ENCODE results near the gene STOM.

Gene STOM

GRCh38 chr9:121321016-121321503 is 49.0 kb downstream of the STOM start:
- DNase-seq (ENCODE audit: low read depth): no peak

DNA sequence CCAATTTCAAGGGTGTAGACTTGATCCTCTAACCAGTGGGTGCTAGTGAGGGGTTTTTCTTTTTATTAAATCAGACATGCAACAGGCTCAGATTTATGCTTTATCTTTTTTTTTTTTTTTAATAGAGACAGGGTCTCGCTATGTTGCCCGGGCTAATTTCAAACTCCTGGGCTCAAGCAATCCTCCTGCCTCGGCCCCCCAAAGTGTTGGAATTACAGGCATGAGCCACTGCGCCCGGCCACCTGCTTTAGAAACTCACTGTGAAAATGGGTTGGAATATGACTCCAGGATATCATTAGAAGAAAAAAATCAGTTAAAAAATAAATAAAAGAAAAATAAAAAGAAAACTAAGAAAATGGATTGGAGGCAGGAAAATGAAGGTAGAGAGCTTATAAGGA is 50.7 kb downstream of the STOM start:
- no peak for DNase-seq (ENCODE audit: low read depth)

DNA sequence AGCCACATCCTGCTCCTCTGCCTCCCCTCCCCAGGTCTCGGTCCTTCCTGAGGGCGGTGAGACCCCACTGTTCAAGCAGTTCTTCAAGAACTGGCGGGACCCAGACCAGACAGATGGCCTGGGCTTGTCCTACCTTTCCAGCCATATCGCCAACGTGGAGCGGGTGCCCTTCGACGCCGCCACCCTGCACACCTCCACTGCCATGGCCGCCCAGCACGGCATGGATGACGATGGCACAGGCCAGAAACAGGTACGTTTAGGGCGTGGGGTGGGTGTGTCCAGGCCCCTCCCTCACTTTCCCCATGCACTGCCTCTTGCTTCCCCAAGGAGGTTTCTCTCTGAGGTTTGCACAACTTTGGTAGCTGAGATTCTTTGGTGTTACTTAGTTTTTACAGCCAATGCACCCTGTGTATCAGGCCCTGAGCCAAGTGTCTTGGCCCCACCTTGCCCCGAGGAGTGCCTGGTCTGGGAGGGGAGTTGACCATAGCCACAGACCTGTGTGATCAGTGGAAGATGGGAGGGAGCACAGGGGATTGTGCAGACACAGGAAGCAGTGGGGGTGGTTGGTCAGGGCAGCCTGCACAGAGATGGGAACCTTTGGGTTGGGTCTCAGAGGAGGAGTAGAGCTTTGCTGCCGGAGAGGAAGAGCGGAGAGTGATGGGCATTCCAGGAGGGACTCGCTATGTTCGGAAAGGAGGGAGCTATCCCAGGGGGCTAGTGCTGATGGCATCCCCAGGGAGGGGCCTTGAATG is 51.2 kb downstream of the STOM start:
- no peak for DNase-seq (ENCODE audit: low read depth)

DNA sequence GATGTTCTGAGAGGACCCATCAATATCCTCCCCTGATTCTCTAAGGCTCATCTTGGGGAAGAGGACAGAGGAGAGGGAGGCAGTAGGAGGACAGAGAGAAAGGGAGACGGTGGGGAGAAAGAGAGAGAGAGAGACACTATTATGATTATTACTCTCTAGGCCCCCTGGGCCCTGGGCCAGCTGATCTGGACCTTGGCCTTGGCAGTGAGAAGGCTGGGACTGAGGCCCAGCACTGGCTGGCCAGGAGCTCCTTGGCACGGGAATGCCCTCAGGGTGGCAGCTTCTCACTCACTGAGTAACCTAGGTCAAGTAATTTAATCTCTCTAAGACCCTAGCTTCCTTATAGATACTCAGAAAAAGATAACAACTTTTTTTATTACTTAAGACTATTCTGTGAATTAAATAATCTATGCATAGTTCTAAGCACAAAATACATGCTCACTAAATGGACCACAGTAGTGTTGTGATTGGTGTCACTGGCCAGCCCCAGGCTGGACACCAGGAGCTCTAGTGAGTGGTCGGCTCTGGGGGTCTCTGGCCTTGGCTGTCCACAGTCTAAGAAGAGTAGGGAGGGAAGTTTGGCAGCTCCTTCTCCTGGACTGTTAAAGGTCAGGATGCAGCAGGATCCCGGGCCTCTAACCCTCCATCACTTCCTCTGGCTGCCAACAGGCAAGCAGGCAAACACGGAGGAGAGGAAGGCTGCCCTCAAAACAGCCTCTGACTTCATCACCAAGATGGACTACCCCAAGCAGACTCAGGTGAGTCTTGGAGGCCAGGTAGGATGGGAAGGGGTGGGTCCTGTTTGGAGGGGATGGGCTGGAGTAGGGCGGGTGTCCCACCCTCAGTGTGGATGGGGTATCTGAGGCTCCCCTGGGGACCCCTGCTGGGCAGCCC is 52.1 kb downstream of the STOM start:
- DNase-seq (ENCODE audit: low read depth): no peak

- DNase-seq (ENCODE audit: low read depth): no peak
Observed at GRCh38 chr9:121316852-121317373, 53.1 kb downstream of the STOM start.

- DNase-seq (ENCODE audit: low read depth): no peak
Observed at GRCh38 chr9:121316378-121316777, 53.7 kb downstream of the STOM start.

DNA sequence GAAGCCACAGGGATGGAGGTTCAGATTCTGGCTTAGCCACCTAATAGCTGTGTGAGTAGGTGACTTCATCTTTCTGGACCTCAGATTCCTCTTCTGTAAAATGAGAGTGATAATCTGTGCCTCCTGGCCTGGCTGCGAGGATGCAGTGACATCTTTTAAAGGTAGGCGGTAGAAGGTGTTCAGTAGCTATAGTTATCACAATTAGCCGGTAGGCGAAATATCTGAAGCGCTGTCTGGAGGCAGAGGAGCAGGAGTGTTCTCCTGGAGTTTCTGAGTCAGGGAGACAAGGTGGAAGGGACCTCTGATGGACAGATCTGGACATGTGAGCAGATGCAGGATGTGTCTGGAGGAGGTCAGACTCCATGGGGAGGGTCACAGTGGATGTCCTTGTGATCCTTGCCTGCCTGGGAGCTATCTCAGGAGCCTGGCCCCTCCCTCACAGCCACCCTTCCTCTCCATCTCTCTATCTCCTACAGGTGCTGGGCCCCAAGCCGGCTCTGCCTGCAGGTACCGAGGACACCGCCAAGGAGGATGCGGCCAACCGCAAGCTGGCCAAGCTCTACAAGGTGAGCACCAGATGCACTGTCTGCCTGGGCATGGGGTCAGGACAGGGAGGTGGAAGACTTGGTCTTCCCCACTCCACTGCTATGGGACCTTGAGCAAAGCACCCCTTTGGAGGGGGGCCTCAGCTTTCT is 56.4 kb downstream of the STOM start:
- DNase-seq (ENCODE audit: low read depth): no peak

DNA sequence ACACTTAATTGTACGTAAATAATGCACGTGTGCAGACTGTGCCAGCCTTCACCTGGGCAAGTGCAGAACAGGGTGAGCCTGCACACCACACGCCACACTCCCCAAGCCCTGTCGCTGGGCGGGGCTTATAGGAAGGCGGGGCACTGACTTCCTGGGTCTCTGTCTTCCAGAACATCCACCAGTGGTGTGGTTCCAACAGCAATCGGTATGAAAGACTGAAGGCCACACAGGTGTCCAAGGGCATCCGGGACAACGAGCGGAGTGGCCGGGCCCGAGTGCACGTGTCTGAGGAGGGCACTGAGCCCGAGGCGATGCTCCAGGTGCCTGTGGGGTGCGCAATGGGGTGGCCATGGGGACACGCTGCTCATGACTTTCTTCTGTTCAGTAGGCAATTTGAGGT is 57.9 kb downstream of the STOM start:
- DNase-seq (ENCODE audit: low read depth): no peak

- no peak for DNase-seq (ENCODE audit: low read depth)
Observed at GRCh38 chr9:121310571-121310970, 59.5 kb downstream of the STOM start.

DNA sequence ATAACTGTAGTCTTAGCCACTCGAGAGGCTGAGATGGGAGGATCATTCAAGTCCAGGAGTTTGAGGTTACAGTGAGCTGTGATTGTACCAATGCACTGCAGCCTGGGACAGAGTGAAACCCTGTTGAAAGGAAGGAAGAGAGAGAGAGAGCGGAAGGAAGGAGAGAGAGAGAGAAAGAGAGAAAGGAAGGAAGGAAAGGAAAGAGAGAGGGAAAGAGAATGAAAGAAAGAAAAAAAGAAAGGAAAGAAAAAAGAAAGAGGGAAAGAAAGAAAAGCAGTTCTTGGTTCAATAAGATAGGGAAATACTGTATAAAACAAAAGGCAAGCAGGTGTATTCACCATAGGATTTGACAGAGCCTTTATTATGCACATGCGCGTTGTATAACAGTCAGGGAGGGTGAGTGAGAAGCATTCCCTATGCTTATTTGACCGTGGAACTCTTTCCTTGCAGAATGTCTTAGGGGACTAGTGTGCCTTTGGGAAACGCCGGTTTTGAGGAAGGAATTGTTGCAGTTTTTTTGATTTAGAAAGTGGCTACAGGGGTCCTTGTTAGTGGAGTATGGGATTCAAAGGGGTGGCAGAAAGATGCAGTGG is 60.1 kb downstream of the STOM start:
- DNase-seq (ENCODE audit: low read depth): no peak

DNA sequence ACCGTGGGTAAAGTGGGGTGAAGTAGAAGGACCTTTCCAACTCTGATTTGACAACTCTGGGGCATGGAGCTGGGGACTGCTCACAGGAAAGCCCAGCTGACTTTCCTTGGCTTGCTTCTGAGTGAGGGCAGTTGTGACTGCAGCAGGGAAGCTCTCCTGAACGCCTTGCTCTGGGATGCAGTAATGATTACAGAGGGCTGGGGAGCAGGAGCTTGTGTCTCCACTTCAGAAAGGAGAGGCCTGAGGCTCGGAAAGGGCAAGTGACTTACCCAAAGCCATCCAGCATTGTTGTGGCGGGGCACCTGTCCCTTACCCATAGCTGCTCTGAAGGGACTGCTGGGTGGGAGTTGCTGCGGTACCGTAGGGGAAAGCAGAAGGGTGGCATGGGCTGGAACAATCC is 60.9 kb downstream of the STOM start:
- no peak for DNase-seq (ENCODE audit: low read depth)

GRCh38 chr9:121308765-121309164 is 61.3 kb downstream of the STOM start:
- no peak for DNase-seq (ENCODE audit: low read depth)

GRCh38 chr9:121307976-121308375 is 62.1 kb downstream of the STOM start:
- no peak for DNase-seq (ENCODE audit: low read depth)

DNA sequence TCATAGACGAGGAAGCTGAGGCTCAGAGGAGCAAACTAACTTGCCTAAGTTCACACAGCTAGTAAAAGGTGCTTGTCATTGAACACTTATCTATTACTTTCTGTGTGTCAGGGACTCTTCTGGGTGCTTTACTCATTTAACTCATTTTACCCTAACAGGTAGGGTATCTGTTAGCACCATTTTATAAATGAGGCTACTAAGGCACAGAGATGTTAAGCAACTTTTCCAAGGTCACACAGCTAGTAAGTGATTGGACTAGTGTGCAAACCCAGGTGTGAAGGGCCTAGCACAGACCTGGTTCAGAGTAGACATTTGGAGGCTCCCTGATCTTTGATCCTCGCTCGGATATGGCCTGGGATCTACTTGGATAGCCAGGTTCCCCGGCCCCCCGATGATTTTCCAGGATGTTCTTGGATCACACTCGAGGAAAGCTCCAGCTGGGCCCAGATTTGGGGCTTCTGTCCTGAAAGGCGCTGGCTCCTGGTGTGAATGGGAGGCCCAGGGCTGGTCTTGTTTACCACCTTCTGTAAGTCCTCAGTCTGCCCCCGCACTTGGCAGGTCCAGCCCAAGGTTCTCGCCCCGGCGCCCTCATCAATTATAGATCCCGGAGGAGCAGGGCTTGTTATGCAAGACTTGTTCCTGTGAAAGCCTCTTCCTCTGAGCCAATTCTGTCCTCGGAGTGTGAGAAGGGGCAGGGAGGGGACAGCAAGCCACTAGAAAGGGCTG is 64.6 kb downstream of the STOM start:
- no peak for DNase-seq (ENCODE audit: low read depth)

GRCh38 chr9:121304707-121305106 is 65.3 kb downstream of the STOM start:
- DNase-seq (ENCODE audit: low read depth): no peak

DNA sequence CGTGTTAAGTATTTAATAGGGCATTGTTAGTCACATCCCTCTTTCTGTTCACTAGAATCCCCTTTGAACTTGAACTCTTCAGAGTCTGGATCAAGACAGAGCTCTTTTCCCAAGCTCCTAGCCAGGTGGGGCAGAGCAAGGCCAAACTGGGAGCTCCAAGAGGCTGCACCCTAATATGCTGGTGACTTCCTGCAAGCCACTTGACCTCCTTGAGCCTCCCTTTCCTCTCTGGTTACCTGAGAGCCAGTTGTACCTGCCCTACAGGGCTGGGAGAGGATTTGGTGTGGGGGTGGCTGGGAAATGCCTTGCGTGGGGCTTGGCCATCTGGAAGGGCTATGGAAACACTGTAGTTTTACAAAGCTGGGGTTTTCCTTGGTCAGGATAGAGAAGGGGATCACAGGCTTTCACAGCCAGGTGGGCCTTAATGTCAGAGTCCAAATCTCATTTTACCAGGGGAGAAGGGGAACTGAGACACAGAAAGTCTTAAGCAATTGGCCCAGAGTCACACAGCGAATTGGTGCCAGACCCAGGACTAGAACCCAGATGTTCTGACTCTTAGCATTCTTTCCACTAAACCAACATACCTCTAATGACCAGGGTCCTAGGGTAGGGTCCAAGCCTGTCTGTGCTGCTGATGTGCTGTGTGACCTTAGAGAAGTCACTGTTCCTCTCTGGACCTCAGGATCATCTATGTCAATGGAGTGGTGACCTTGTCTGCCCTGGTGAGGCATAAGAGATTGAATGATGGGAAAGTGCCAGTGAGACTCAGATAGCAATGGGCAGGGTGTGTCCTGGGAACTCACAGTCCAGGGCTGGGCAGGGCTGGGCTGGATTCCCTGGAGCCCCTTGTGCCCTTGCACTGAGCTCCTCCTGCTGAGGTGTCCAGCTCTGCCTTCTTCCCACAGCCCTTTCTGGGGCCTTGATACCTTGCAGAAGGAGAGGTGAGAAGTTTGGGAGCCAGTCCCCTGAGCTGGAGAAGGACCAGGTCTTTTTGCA is 66.3 kb downstream of the STOM start:
- DNase-seq (ENCODE audit: low read depth): no peak

GRCh38 chr9:121302786-121303185 is 67.3 kb downstream of the STOM start:
- DNase-seq (ENCODE audit: low read depth): no peak

DNA sequence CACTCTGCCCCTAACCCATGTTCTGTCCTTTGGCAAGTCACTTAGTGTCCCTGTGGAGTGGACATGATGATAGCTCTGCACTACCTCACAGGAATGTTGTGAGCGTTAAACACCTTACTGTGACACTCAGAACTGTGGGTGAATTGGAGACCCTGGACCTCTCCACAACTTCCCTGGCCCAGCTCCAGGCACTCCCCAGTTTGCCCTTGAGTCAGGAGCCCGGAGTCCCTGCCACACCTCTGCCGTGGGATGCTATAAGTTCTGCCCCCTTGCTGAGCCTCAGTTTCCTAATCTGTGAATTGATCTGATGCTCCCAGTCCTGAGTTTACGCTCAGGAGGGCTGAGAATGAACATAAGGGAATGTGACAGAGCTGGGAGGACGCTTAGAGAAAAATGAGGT is 67.7 kb downstream of the STOM start:
- no peak for DNase-seq (ENCODE audit: low read depth)

DNA sequence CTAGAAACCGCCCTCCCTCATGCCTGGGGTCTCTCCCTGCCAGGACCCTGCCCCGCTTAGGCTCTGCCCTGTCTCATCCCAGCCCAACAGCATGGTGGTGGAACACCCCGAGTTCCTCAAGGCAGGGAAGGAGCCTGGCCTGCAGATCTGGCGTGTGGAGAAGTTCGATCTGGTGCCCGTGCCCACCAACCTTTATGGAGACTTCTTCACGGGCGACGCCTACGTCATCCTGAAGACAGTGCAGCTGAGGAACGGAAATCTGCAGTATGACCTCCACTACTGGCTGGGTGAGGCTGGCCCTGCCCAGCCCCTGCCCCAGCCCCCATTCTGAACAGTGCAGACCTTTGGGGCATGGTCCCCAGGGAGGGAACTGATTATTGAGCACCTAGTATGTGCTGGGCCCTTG is 68.2 kb downstream of the STOM start:
- DNase-seq (ENCODE audit: low read depth): no peak
